Measurements from ENCODE around the gene SEMA4D. TPM values are rescaled to one million over a fixed set of nuclear protein-coding genes. Genes with fewer than 3 reads are reported as not detected.

Gene SEMA4D
- total RNA-seq, 4 donors from 2014 or later = 7.9 to 14.1 (median 10.6) TPM

GRCh38 chr9:89526667-89527066, 28.8 kb upstream of the SEMA4D start:
- H3K9me3 ChIP-seq = peaks cover 0 to 4% (median 0%) of the 10 kb centered on the region in 4 donors
- H3K27ac ChIP-seq (replicated peaks in 1 of 4) = no peak overlapping the region
- TF ChIP-seq POLR2A (IDR thresholded peaks at IDR 0.05; ENCODE audit: low read depth) (no peak), CTCF (IDR thresholded peaks at IDR 0.05) (no peak), EP300 (IDR thresholded peaks at IDR 0.05) (no peak), POLR2AphosphoS5 (IDR thresholded peaks at IDR 0.05) (no peak)
- DNase-seq (ENCODE audit: extremely low spot score) = no peak
- no peaks in the 10 kb centered on the region for H3K36me3 ChIP-seq
- 85% methylated on average over 3 of the region's 3 CpGs for WGBS
- intact Hi-C loops (cut with DNase I) = no loop called here
- no peaks in the 10 kb centered on the region for H3K4me1 ChIP-seq
- H3K4me3 ChIP-seq = no peak overlapping the region
- H3K27me3 ChIP-seq = no peaks in the 10 kb centered on the region

- Histone ChIP-seq H3K27me3 (no peaks in the 10 kb centered on the region), H3K36me3 (no peaks in the 10 kb centered on the region), H3K27ac (replicated peaks in 1 of 4) (no peak overlapping the region), H3K4me1 (no peaks in the 10 kb centered on the region), H3K9me3 (peaks cover 0 to 4% (median 0%) of the 10 kb centered on the region in 4 donors), H3K4me3 (no peak overlapping the region)
- intact Hi-C loops (cut with DNase I) = no loop called here
- DNase-seq (ENCODE audit: extremely low spot score) = no peak
- 75% methylated on average over 24 of the region's 24 CpGs for WGBS
- TF ChIP-seq POLR2A (IDR thresholded peaks at IDR 0.05; ENCODE audit: low read depth) (no peak), EP300 (IDR thresholded peaks at IDR 0.05) (no peak), CTCF (IDR thresholded peaks at IDR 0.05) (no peak), POLR2AphosphoS5 (IDR thresholded peaks at IDR 0.05) (no peak)
Measured at GRCh38 chr9:89525446-89526374, 27.8 kb upstream of the SEMA4D start.

GRCh38 chr9:89524963-89525362, 27.1 kb upstream of the SEMA4D start:
- H3K27me3 ChIP-seq = no peaks in the 10 kb centered on the region
- peaks cover 0 to 4% (median 0%) of the 10 kb centered on the region in 4 donors for H3K9me3 ChIP-seq
- H3K36me3 ChIP-seq = no peaks in the 10 kb centered on the region
- no peak overlapping the region for H3K27ac ChIP-seq (replicated peaks in 1 of 4)
- H3K4me3 ChIP-seq = no peak overlapping the region
- no peaks in the 10 kb centered on the region for H3K4me1 ChIP-seq
- intact Hi-C loops (cut with DNase I) = no loop called here
- 52% methylated on average over 6 of the region's 6 CpGs for WGBS
- DNase-seq (ENCODE audit: extremely low spot score) = no peak
- TF ChIP-seq EP300 (IDR thresholded peaks at IDR 0.05) = no peak
- no peak for TF ChIP-seq POLR2AphosphoS5 (IDR thresholded peaks at IDR 0.05)
- TF ChIP-seq CTCF (IDR thresholded peaks at IDR 0.05) = no peak
- no peak for TF ChIP-seq POLR2A (IDR thresholded peaks at IDR 0.05; ENCODE audit: low read depth)

GRCh38 chr9:89523948-89524347, 26.0 kb upstream of the SEMA4D start:
- Histone ChIP-seq H3K4me3 (no peak overlapping the region), H3K36me3 (no peaks in the 10 kb centered on the region), H3K9me3 (peaks cover 0 to 4% (median 0%) of the 10 kb centered on the region in 4 donors), H3K27ac (replicated peaks in 1 of 4) (no peak overlapping the region), H3K4me1 (peaks cover 0 to 7% (median 2%) of the 10 kb centered on the region in 4 donors), H3K27me3 (no peaks in the 10 kb centered on the region)
- WGBS = 40% methylated on average over 3 of the region's 3 CpGs
- DNase-seq (ENCODE audit: extremely low spot score) = no peak
- intact Hi-C loops (cut with DNase I) = no loop called here
- TF ChIP-seq CTCF (IDR thresholded peaks at IDR 0.05) = no peak
- TF ChIP-seq POLR2A (IDR thresholded peaks at IDR 0.05; ENCODE audit: low read depth) = no peak
